Lower leg skin (tissue), 4 donors: ENCODE measurements around the gene SAP30. TPM values are rescaled to one million over a fixed set of nuclear protein-coding genes. Genes with fewer than 3 reads are reported as not detected.

Experiments used
- DNase-seq, 2 donors: peaks; one replicate each; pipeline ENCODE4 v3.0.0-alpha.2; 2019; ENCODE audit warnings: low spot score in 2 of 2
- H3K4me3 ChIP-seq: fragments of 200-600 bp; sonication (generic); 2 replicates; pipeline ENCODE4 v1.5.1; 2017; ENCODE audit warnings: mild to moderate bottlenecking, low read depth; ENCODE audit not compliant: poor library complexity, severe bottlenecking
- POLR2A ChIP-seq, 2 donors: fragments of 450-650 bp; IDR thresholded peaks; one replicate each; pipeline ENCODE4 v1.6.1; 2016 to 2017; ENCODE audit warnings: antibody characterized with exemption in 2 of 2, mild to moderate bottlenecking in 1 of 2, moderate library complexity in 1 of 2
- WGBS, 2 donors: methylation state at CpG; one replicate each; pipeline ENCODE4 v1.1.5; 2018; 5-methylcytosine and 5-hydroxymethylcytosine counted together
- intact Hi-C: fragments of 100-400 bp; cut with DNase I; formaldehyde crosslinking; loops from one replicate; pipeline ENCODE4 v1.15.0; 2023; ENCODE audit warnings: low total_unique reads
- total RNA-seq, 4 donors: library from RNA; depleted of rRNA; stranded (reverse); fragments of >200 nt; gene quantifications; one replicate each; pipeline ENCODE4 v1.1.0, GENCODE V29; 2016
- TF ChIP-seq, protein P1 (sequence below), 3 donors: fragments of 450-650 bp; IDR thresholded peaks; one replicate each; pipeline ENCODE4 v1.5.1; 2016; ENCODE audit warnings: antibody characterized with exemption in 3 of 3, mild to moderate bottlenecking in 3 of 3, moderate library complexity in 2 of 3

The SAP30 gene
- total RNA-seq, 4 donors from 2014 or later: 14.4 to 25.1 (median 18.3) TPM

DNA sequence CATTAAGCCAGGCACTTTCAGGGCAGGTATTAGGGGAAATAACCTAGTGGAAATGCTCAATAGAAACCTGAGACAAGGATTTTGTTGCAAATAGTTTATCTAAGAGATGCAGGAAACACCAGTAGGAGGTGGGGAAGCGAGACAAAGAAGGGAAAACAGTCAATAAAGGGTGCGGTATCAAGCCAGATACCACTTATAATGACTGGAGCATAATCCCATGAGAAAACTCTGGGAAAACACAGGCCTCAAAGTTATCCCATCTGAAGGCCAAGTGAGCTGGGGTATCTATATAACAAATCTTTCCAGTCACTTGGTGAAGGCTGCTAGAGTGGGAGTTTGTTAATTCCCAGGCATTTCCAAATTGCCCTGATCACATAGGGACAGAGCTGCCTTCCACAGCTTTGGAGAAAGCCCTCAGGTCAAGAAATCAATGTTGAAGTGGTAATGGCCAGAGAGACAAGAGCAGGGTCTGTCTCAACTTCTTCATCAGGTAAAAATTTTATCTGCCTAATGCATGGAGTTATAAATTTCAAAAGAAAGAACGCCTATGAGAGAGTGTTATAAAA is 26.8 kb upstream of the SAP30 start:
- TF ChIP-seq, protein P1, sequence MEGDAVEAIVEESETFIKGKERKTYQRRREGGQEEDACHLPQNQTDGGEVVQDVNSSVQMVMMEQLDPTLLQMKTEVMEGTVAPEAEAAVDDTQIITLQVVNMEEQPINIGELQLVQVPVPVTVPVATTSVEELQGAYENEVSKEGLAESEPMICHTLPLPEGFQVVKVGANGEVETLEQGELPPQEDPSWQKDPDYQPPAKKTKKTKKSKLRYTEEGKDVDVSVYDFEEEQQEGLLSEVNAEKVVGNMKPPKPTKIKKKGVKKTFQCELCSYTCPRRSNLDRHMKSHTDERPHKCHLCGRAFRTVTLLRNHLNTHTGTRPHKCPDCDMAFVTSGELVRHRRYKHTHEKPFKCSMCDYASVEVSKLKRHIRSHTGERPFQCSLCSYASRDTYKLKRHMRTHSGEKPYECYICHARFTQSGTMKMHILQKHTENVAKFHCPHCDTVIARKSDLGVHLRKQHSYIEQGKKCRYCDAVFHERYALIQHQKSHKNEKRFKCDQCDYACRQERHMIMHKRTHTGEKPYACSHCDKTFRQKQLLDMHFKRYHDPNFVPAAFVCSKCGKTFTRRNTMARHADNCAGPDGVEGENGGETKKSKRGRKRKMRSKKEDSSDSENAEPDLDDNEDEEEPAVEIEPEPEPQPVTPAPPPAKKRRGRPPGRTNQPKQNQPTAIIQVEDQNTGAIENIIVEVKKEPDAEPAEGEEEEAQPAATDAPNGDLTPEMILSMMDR (IDR thresholded peaks at IDR 0.05): no peak
- TF ChIP-seq POLR2A (IDR thresholded peaks at IDR 0.05): no peak
- no peak overlapping the region for H3K4me3 ChIP-seq
- no peak for DNase-seq
- intact Hi-C loops: no loop called here
- WGBS, 2 donors: 90 to 91% methylated on average over 3 of the region's 3 CpGs

DNA sequence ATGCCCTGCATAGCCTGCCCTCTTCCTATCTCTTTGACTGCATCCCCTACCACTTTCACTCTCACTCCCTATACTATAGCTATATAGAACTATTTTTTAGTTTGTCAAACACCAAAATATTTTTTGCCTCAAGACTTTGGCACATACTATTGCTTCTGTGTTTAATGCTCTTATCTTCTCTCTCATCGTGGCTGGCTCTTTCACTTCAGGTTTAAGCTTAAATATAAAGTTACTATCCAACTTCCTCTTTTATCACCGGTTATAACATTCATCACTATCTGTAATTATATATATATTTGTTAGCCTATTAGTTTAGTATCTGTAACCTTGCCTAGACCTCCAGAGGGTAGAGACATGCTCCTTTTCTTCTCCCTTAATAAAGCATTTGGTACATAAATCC is 25.1 kb upstream of the SAP30 start:
- intact Hi-C loops: no loop called here
- DNase-seq: no peak
- H3K4me3 ChIP-seq: no peak overlapping the region
- TF ChIP-seq, protein P1 (IDR thresholded peaks at IDR 0.05): no peak
- no peak for TF ChIP-seq POLR2A (IDR thresholded peaks at IDR 0.05)
- WGBS, 2 donors: 28 to 33% methylated on average over 2 of the region's 2 CpGs

- H3K4me3 ChIP-seq: no peak overlapping the region
- intact Hi-C loops: no loop called here
- 45 to 63% methylated on average over 2 of the region's 2 CpGs for WGBS, 2 donors
- no peak for DNase-seq
- no peak for TF ChIP-seq POLR2A (IDR thresholded peaks at IDR 0.05)
- TF ChIP-seq, protein P1 (IDR thresholded peaks at IDR 0.05): no peak
Observed at GRCh38 chr4:173346074-173346473, 24.7 kb upstream of the SAP30 start.

DNA sequence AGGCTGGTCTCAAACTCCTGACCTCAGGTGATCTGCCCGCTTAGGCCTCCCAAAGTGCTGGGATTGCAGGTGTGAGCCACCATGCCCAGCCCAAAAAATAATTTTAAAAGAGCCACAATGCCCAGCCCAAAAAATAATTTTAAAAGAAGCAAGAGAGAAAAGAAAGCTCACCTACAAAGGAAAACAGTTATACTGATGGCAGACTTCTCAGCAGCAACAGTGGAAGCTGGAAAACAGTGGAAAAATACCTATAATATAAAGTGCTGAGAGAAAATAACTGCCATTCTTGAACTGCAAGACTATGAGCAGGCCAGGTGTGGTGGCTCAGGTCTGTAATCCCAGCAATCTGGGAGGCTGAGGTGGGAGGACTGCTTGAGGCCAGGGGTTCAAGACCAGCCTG is 23.3 kb upstream of the SAP30 start:
- TF ChIP-seq POLR2A (IDR thresholded peaks at IDR 0.05): no peak
- TF ChIP-seq, protein P1 (IDR thresholded peaks at IDR 0.05): no peak
- 94 to 100% methylated on average over 1 of the region's 1 CpG for WGBS, 2 donors
- H3K4me3 ChIP-seq: no peak overlapping the region
- DNase-seq: no peak
- intact Hi-C loops: no loop called here

DNA sequence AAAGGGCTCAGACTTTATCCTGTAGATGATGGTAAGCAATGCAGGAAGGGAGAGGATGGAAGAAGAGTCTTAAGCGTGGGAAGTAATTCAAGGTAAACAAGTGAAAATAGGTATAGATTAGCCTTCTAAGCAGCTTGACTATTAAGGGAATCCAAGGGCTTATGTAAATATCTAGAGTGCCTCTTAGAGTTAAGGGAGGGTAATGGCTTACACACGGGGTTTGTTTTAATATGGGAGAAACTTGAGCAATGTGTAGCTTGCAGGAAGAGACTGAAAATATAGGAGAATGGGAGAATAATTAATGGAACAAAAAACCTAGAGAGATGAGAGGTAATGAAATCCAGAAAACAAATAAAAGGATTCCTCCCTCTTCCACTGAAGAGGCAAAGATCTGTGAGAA is 12.8 kb upstream of the SAP30 start:
- DNase-seq: no peak
- TF ChIP-seq POLR2A (IDR thresholded peaks at IDR 0.05): no peak
- TF ChIP-seq, protein P1 (IDR thresholded peaks at IDR 0.05): no peak
- H3K4me3 ChIP-seq: no peak overlapping the region
- WGBS, 2 donors: 84 to 87% methylated on average over 2 of the region's 2 CpGs
- intact Hi-C loops: no loop called here

DNA sequence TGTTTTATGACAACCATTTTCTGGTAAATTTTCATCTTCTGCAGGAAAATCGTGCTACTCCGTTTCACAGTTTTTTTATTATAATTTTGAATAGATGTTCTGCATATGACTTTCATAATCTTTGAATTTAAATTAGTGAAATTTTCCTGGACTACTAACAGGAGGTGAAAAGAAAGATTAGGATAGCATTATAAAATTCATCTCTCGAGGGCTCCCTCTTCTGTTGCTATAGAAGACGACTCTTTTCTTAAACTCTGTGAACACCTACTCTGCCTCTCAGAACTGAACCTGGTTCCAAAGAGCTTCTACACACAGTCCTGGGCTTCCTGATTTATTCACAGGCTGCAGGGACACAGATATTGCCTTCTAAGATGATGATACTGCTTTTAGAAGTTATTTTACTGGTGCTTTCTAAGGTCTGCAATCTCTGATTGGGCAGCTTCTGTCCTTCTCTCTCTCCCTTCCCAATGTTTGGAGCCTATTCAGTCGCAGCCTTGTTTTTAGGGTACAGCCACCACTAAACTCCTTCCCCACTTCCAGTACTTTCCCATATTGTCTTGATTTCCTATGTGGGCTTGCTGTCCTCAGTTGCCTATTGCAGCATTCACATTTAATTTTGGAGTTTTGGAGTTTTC is 10.1 kb upstream of the SAP30 start:
- TF ChIP-seq POLR2A (IDR thresholded peaks at IDR 0.05): no peak
- TF ChIP-seq, protein P1 (IDR thresholded peaks at IDR 0.05): no peak
- whole genome bisulfite sequencing, 2 donors: 55 to 60% methylated on average over 5 of the region's 5 CpGs
- H3K4me3 ChIP-seq: no peak overlapping the region
- intact Hi-C loops: no loop called here
- DNase-seq: no peak
